Panc1 (cell line): ENCODE measurements around the gene WT1. TPM values are rescaled to one million over a fixed set of nuclear protein-coding genes. Genes with fewer than 3 reads are reported as not detected.

Experiments
- ATAC-seq: fragments of 200-7000 bp; cut with Tn5 transposase; 2 replicates; pipeline ENCODE4 v1.9.1; 2020; ENCODE audit warnings: mild to moderate bottlenecking, moderate library complexity
- BruUV-seq: library from RNA; stranded (reverse); fragments of 400-500 nt; replicated peaks from 2 replicates; lab custom pipeline; 2021; lab: Mats Ljungman, UMichigan
- CTCF ChIA-PET: fragments of 300-600 bp; sonication (Branson Sonifier 250); formaldehyde crosslinking; loops from one replicate; lab custom pipeline; 2022; ENCODE audit warnings: antibody characterized with exemption; lab: Charles Lee
- POLR2A ChIA-PET: fragments of 300-600 bp; sonication (Branson Sonifier 250); formaldehyde crosslinking; loops from one replicate; lab custom pipeline; 2022; ENCODE audit warnings: antibody characterized with exemption; lab: Charles Lee
- DNase-seq: peaks from one replicate; pipeline ENCODE4 v3.0.0-alpha.2; 2010; ENCODE audit warnings: low read depth, low spot score
- H3K27ac ChIP-seq: 2 replicates; pipeline ENCODE4 v1.5.1; 2011; ENCODE audit warnings: mild to moderate bottlenecking, low read length, inconsistent platforms
- H3K27me3 ChIP-seq: fragments of 200-500 bp; sonication (Bioruptor generic); 2 replicates; pipeline ENCODE4 v1.6.0; 2014; ENCODE audit warnings: low read length, inconsistent platforms; ENCODE audit not compliant: control insufficient read depth, insufficient read depth
- H3K36me3 ChIP-seq: fragments of 200-500 bp; sonication (Bioruptor generic); 2 replicates; pipeline ENCODE4 v1.5.1; 2014; ENCODE audit warnings: inconsistent platforms, mild to moderate bottlenecking, low read length, moderate library complexity; ENCODE audit not compliant: control insufficient read depth, insufficient read depth
- H3K4me1 ChIP-seq: 2 replicates; pipeline ENCODE4 v1.5.1; 2011; ENCODE audit warnings: inconsistent platforms, mild to moderate bottlenecking, low read length, moderate library complexity; ENCODE audit not compliant: control insufficient read depth, insufficient read depth
- H3K4me3 ChIP-seq, 2 experiments: 2 replicates each; pipeline ENCODE4 v1.5.1; 2011 to 2012; ENCODE audit warnings: low read depth in 2 of 2, low read length in 2 of 2, mild to moderate bottlenecking in 2 of 2, inconsistent platforms in 1 of 2, moderate library complexity in 1 of 2
- H3K9me3 ChIP-seq: fragments of 200-500 bp; sonication (Bioruptor generic); 2 replicates; pipeline ENCODE4 v1.5.1; 2014; ENCODE audit warnings: low read depth, mild to moderate bottlenecking, inconsistent platforms, low read length, moderate library complexity; ENCODE audit not compliant: control insufficient read depth, insufficient read depth
- POLR2AphosphoS5 ChIP-seq: IDR thresholded peaks from 2 replicates; pipeline ENCODE4 v1.6.1; 2012; ENCODE audit warnings: mild to moderate bottlenecking, low read depth, low read length, moderate library complexity
- SIN3A ChIP-seq: IDR thresholded peaks from 2 replicates; pipeline ENCODE4 v1.6.1; 2012; ENCODE audit warnings: low read depth, mild to moderate bottlenecking, low read length, moderate library complexity, borderline replicate concordance; ENCODE audit not compliant: insufficient read depth
- TCF7L2 ChIP-seq: IDR thresholded peaks from 2 replicates; pipeline ENCODE4 v1.6.1; 2011; ENCODE audit warnings: mild to moderate bottlenecking, low read depth, low read length, inconsistent platforms
- in situ Hi-C: cut with HindIII; loops from 2 replicates; pipeline ENCODE4 v1.10.0; 2016; ENCODE audit warnings: low sequenced_read_pairs, low pct_unique_long_range_greater_than_20kb
- intact Hi-C: fragments of 100-400 bp; cut with micrococcal nuclease; formaldehyde crosslinking; loops from one replicate; pipeline ENCODE4 v1.10.0; 2022; ENCODE audit not compliant: unreplicated experiment
- total RNA-seq: library from RNA; stranded (reverse); gene quantifications from one replicate; pipeline ENCODE4 v1.2.1, GENCODE V29; 2021; ENCODE audit not compliant: unreplicated experiment
- TF ChIP-seq, protein P1 (sequence below), 2 experiments: IDR thresholded peaks; 2 replicates each; pipeline ENCODE4 v1.6.1; 2011 to 2012; ENCODE audit warnings: low read depth in 2 of 2, control low read depth in 1 of 2, low read length in 1 of 2, mild to moderate bottlenecking in 1 of 2, moderate library complexity in 1 of 2; ENCODE audit not compliant: insufficient read depth in 1 of 2
- TF ChIP-seq, protein P2 (sequence below): fragments of 450-650 bp; IDR thresholded peaks from 2 replicates; pipeline ENCODE4 v1.5.1; 2017; ENCODE audit warnings: mild to moderate bottlenecking

Gene WT1
- total RNA-seq, 1 experiment from 2014 or later = 15.9 TPM

DNA sequence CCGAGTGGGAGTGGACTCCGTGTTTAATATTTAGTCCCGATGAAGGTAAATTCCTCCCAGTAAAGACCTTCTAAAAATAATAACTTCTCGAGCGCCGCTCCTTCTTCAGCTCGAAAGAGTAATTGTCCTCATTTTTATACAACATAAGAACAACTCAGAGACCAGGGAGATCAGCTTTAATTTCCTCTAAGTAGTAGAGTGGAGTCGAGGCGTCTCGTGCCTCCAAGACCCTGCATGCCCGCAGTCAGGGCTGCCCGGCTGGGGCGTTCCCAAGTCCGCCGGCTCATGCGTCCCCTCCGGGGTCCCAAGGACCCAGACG lies 7.8 kb downstream of the WT1 start:
- BruUV-seq = no TSS peak
- ATAC-seq (no peak), DNase-seq (no peak)
- POLR2A ChIA-PET = no interaction called here
- CTCF ChIA-PET = no interaction called here
- in situ Hi-C loops (no loop called here), intact Hi-C loops (no loop called here)
- Histone ChIP-seq H3K27ac (no peak overlapping the region), H3K9me3 (no peaks in the 10 kb centered on the region), H3K4me1 (peaks cover 6% of the 10 kb centered on the region), H3K36me3 (no peaks in the 10 kb centered on the region), H3K4me3 (no peak overlapping the region), H3K27me3 (no peaks in the 10 kb centered on the region)
- TF ChIP-seq, protein P1, sequence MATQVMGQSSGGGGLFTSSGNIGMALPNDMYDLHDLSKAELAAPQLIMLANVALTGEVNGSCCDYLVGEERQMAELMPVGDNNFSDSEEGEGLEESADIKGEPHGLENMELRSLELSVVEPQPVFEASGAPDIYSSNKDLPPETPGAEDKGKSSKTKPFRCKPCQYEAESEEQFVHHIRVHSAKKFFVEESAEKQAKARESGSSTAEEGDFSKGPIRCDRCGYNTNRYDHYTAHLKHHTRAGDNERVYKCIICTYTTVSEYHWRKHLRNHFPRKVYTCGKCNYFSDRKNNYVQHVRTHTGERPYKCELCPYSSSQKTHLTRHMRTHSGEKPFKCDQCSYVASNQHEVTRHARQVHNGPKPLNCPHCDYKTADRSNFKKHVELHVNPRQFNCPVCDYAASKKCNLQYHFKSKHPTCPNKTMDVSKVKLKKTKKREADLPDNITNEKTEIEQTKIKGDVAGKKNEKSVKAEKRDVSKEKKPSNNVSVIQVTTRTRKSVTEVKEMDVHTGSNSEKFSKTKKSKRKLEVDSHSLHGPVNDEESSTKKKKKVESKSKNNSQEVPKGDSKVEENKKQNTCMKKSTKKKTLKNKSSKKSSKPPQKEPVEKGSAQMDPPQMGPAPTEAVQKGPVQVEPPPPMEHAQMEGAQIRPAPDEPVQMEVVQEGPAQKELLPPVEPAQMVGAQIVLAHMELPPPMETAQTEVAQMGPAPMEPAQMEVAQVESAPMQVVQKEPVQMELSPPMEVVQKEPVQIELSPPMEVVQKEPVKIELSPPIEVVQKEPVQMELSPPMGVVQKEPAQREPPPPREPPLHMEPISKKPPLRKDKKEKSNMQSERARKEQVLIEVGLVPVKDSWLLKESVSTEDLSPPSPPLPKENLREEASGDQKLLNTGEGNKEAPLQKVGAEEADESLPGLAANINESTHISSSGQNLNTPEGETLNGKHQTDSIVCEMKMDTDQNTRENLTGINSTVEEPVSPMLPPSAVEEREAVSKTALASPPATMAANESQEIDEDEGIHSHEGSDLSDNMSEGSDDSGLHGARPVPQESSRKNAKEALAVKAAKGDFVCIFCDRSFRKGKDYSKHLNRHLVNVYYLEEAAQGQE (IDR thresholded peaks at IDR 0.05; ENCODE audit: insufficient read depth in 1 of 2, low read depth in 2 of 2, low read length in 1 of 2) = no peak
- no peak for TF ChIP-seq SIN3A
- no peak for TF ChIP-seq TCF7L2
- TF ChIP-seq, protein P2, sequence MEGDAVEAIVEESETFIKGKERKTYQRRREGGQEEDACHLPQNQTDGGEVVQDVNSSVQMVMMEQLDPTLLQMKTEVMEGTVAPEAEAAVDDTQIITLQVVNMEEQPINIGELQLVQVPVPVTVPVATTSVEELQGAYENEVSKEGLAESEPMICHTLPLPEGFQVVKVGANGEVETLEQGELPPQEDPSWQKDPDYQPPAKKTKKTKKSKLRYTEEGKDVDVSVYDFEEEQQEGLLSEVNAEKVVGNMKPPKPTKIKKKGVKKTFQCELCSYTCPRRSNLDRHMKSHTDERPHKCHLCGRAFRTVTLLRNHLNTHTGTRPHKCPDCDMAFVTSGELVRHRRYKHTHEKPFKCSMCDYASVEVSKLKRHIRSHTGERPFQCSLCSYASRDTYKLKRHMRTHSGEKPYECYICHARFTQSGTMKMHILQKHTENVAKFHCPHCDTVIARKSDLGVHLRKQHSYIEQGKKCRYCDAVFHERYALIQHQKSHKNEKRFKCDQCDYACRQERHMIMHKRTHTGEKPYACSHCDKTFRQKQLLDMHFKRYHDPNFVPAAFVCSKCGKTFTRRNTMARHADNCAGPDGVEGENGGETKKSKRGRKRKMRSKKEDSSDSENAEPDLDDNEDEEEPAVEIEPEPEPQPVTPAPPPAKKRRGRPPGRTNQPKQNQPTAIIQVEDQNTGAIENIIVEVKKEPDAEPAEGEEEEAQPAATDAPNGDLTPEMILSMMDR = no peak
- no peak for TF ChIP-seq POLR2AphosphoS5

DNA sequence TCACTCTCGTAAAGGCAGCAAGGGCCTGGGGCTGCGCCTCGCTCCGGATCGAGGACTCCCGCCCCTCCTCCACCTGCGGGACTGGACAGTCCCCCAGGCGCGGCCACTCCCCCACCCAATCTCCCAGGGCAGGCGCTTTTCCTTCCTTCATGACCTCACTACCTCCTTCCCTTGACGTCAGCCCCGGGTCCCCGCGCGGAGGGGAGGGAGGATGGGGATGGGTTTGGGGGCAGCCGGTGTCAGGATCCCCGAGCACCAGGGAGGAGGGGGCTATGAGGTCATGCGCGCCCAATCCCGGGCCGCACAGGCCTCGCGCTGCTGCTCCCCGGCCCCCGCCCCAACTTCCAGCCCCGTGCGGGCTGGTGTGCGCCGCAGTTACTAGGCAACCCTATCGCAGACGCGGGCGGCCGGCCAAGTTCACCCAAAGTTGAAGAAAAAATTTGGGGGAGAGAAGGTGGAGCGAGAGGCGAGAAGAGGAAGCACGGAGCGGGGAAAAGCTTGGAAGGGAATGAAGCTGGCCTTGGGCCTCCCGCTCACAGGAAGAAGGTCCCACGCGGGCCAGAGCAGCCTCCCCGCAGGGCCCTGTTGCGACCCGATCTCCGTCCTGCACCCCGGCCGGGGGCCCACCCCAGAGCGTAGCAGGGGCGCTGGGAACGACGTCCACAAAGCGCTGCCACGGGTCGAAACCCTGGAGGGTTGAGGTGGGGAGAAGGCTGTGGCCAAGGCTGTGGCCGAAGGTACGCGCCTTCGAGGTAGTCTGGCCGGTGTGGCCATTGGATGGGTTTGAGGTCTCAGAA lies 8.3 kb downstream of the WT1 start:
- ChIA-PET POLR2A (no interaction called here), CTCF (no interaction called here)
- Histone ChIP-seq H3K36me3 (no peaks in the 10 kb centered on the region), H3K4me3 (no peak overlapping the region), H3K9me3 (no peaks in the 10 kb centered on the region), H3K27ac (no peak overlapping the region), H3K27me3 (no peaks in the 10 kb centered on the region), H3K4me1 (peaks cover 6% of the 10 kb centered on the region)
- in situ Hi-C loops = no loop called here
- intact Hi-C loops = no loop called here
- no TSS peak for BruUV-seq
- ATAC-seq (no peak), DNase-seq (no peak)
- no peak for TF ChIP-seq POLR2AphosphoS5
- TF ChIP-seq SIN3A = no peak
- TF ChIP-seq, protein P1 (IDR thresholded peaks at IDR 0.05; ENCODE audit: insufficient read depth in 1 of 2, low read depth in 2 of 2, low read length in 1 of 2) = no peak
- TF ChIP-seq TCF7L2 = no peak
